ENCODE results near the gene SH3PXD2A.

SH3PXD2A gene

GRCh38 chr10:103808780-103809179 is 46.6 kb downstream of the SH3PXD2A start:
- FAIRE-seq (no peak), DNase-seq (ENCODE audit: insufficient read length, low spot score) (no peak)
- no peak for TF ChIP-seq PAX5 (IDR thresholded peaks at IDR 0.05; ENCODE audit: insufficient read depth, low read length, severe bottlenecking)
- no peak for TF ChIP-seq POLR2A (IDR thresholded peaks at IDR 0.05; ENCODE audit: low read depth, low read length)
- no peak for TF ChIP-seq POU2F2 (IDR thresholded peaks at IDR 0.05; ENCODE audit: low read depth, low read length)
- TF ChIP-seq SPI1 (IDR thresholded peaks at IDR 0.05; ENCODE audit: low read depth, low read length): no peak
- no peak for TF ChIP-seq POLR2AphosphoS5 (IDR thresholded peaks at IDR 0.05; ENCODE audit: low read depth, low read length)
- no peak for TF ChIP-seq TAF1 (IDR thresholded peaks at IDR 0.05; ENCODE audit: low read depth, low read length)

- TF ChIP-seq TAF1 (IDR thresholded peaks at IDR 0.05; ENCODE audit: low read depth, low read length): no peak
- TF ChIP-seq PAX5 (IDR thresholded peaks at IDR 0.05; ENCODE audit: insufficient read depth, low read length, severe bottlenecking): no peak
- TF ChIP-seq POU2F2 (IDR thresholded peaks at IDR 0.05; ENCODE audit: low read depth, low read length): no peak
- TF ChIP-seq POLR2AphosphoS5 (IDR thresholded peaks at IDR 0.05; ENCODE audit: low read depth, low read length): no peak
- TF ChIP-seq SPI1 (IDR thresholded peaks at IDR 0.05; ENCODE audit: low read depth, low read length): no peak
- no peak for TF ChIP-seq POLR2A (IDR thresholded peaks at IDR 0.05; ENCODE audit: low read depth, low read length)
- DNase-seq (ENCODE audit: insufficient read length, low spot score) (no peak), FAIRE-seq (no peak)
Observed at GRCh38 chr10:103807996-103808395, 47.4 kb downstream of the SH3PXD2A start.

GRCh38 chr10:103806395-103807187 is 48.8 kb downstream of the SH3PXD2A start:
- no peak for DNase-seq (ENCODE audit: insufficient read length, low spot score)
- TF ChIP-seq SPI1 (IDR thresholded peaks at IDR 0.05; ENCODE audit: low read depth, low read length) (no peak), TAF1 (IDR thresholded peaks at IDR 0.05; ENCODE audit: low read depth, low read length) (no peak), POLR2AphosphoS5 (IDR thresholded peaks at IDR 0.05; ENCODE audit: low read depth, low read length) (no peak), POLR2A (IDR thresholded peaks at IDR 0.05; ENCODE audit: low read depth, low read length) (no peak), POU2F2 (IDR thresholded peaks at IDR 0.05; ENCODE audit: low read depth, low read length) (no peak), PAX5 (IDR thresholded peaks at IDR 0.05; ENCODE audit: insufficient read depth, low read length, severe bottlenecking) (no peak)
- peak; percentile 20 for FAIRE-seq

GRCh38 chr10:103805781-103806180 is 49.6 kb downstream of the SH3PXD2A start:
- FAIRE-seq: no peak
- no peak for TF ChIP-seq TAF1 (IDR thresholded peaks at IDR 0.05; ENCODE audit: low read depth, low read length)
- TF ChIP-seq POLR2A (IDR thresholded peaks at IDR 0.05; ENCODE audit: low read depth, low read length): no peak
- TF ChIP-seq PAX5 (IDR thresholded peaks at IDR 0.05; ENCODE audit: insufficient read depth, low read length, severe bottlenecking): no peak
- no peak for TF ChIP-seq POLR2AphosphoS5 (IDR thresholded peaks at IDR 0.05; ENCODE audit: low read depth, low read length)
- no peak for DNase-seq (ENCODE audit: insufficient read length, low spot score)

- DNase-seq (ENCODE audit: insufficient read length, low spot score) (no peak), FAIRE-seq (no peak)
Observed at GRCh38 chr10:103804871-103805270, 50.5 kb downstream of the SH3PXD2A start.

GRCh38 chr10:103803941-103804340 is 51.4 kb downstream of the SH3PXD2A start:
- DNase-seq (ENCODE audit: insufficient read length, low spot score): no peak
- FAIRE-seq: no peak
- TF ChIP-seq PAX5 (IDR thresholded peaks at IDR 0.05; ENCODE audit: insufficient read depth, low read length, severe bottlenecking): no peak
- TF ChIP-seq POLR2AphosphoS5 (IDR thresholded peaks at IDR 0.05; ENCODE audit: low read depth, low read length): no peak
- no peak for TF ChIP-seq TAF1 (IDR thresholded peaks at IDR 0.05; ENCODE audit: low read depth, low read length)
- no peak for TF ChIP-seq POLR2A (IDR thresholded peaks at IDR 0.05; ENCODE audit: low read depth, low read length)
- no peak for TF ChIP-seq POU2F2 (IDR thresholded peaks at IDR 0.05; ENCODE audit: low read depth, low read length)
- TF ChIP-seq SPI1 (IDR thresholded peaks at IDR 0.05; ENCODE audit: low read depth, low read length): no peak

More at GRCh38 chr10:103804871-103805270, 50.5 kb downstream of the SH3PXD2A start:
- TF ChIP-seq PAX5 (IDR thresholded peaks at IDR 0.05; ENCODE audit: insufficient read depth, low read length, severe bottlenecking) (no peak), TAF1 (IDR thresholded peaks at IDR 0.05; ENCODE audit: low read depth, low read length) (no peak), SPI1 (IDR thresholded peaks at IDR 0.05; ENCODE audit: low read depth, low read length) (no peak), POLR2A (IDR thresholded peaks at IDR 0.05; ENCODE audit: low read depth, low read length) (no peak), POU2F2 (IDR thresholded peaks at IDR 0.05; ENCODE audit: low read depth, low read length) (no peak), POLR2AphosphoS5 (IDR thresholded peaks at IDR 0.05; ENCODE audit: low read depth, low read length) (no peak)

- no peak for DNase-seq (ENCODE audit: insufficient read length, low spot score)
- no peak for FAIRE-seq
Observed at GRCh38 chr10:103802637-103803353, 52.6 kb downstream of the SH3PXD2A start.

GRCh38 chr10:103802081-103802480 is 53.3 kb downstream of the SH3PXD2A start:
- DNase-seq (ENCODE audit: insufficient read length, low spot score): no peak

More at GRCh38 chr10:103802637-103803353, 52.6 kb downstream of the SH3PXD2A start:
- TF ChIP-seq POLR2A (IDR thresholded peaks at IDR 0.05; ENCODE audit: low read depth, low read length): no peak
- TF ChIP-seq TAF1 (IDR thresholded peaks at IDR 0.05; ENCODE audit: low read depth, low read length): no peak
- no peak for TF ChIP-seq POLR2AphosphoS5 (IDR thresholded peaks at IDR 0.05; ENCODE audit: low read depth, low read length)
- no peak for TF ChIP-seq POU2F2 (IDR thresholded peaks at IDR 0.05; ENCODE audit: low read depth, low read length)
- no peak for TF ChIP-seq PAX5 (IDR thresholded peaks at IDR 0.05; ENCODE audit: insufficient read depth, low read length, severe bottlenecking)
- TF ChIP-seq SPI1 (IDR thresholded peaks at IDR 0.05; ENCODE audit: low read depth, low read length): no peak

More at GRCh38 chr10:103802081-103802480, 53.3 kb downstream of the SH3PXD2A start:
- FAIRE-seq: no peak
- TF ChIP-seq SPI1 (IDR thresholded peaks at IDR 0.05; ENCODE audit: low read depth, low read length): no peak
- no peak for TF ChIP-seq PAX5 (IDR thresholded peaks at IDR 0.05; ENCODE audit: insufficient read depth, low read length, severe bottlenecking)
- TF ChIP-seq POLR2AphosphoS5 (IDR thresholded peaks at IDR 0.05; ENCODE audit: low read depth, low read length): no peak
- no peak for TF ChIP-seq POU2F2 (IDR thresholded peaks at IDR 0.05; ENCODE audit: low read depth, low read length)
- no peak for TF ChIP-seq TAF1 (IDR thresholded peaks at IDR 0.05; ENCODE audit: low read depth, low read length)

Measured in GM12891 (cell line).